K562 (cell line): ENCODE measurements around the gene NAGS. TPM values are rescaled to one million over a fixed set of nuclear protein-coding genes. Genes with fewer than 3 reads are reported as not detected.

Experiments
- CEBPB ChIP-seq: fragments of 450-650 bp; IDR thresholded peaks from 2 replicates; pipeline ENCODE4 v1.6.1; 2016; ENCODE audit warnings: missing genetic modification characterization, missing compliant biosample characterization
- NFIC ChIP-seq: fragments of 450-650 bp; IDR thresholded peaks from 2 replicates; pipeline ENCODE4 v1.6.1; 2017; ENCODE audit warnings: mild to moderate bottlenecking, inconsistent platforms
- SFPQ ChIP-seq: fragments of 200-400 bp; formaldehyde crosslinking; IDR thresholded peaks from 2 replicates; pipeline ENCODE4 v1.6.1; 2017; ENCODE audit warnings: mild to moderate bottlenecking, low read depth, low read length, moderate library complexity
- U2AF2 ChIP-seq: fragments of 200-400 bp; formaldehyde crosslinking; optimal IDR thresholded peaks from 2 replicates; pipeline ENCODE3; 2017; ENCODE audit warnings: low read depth, mild to moderate bottlenecking, low read length
- ZNF75A ChIP-seq: fragments of 450-650 bp; formaldehyde crosslinking; IDR thresholded peaks from 2 replicates; pipeline ENCODE4 v1.4.0; 2020; ENCODE audit warnings: mild to moderate bottlenecking
- polyA plus RNA-seq, 8 experiments: library from polyadenylated mRNA; depleted of rRNA in 4 of 8; stranded (reverse) in 5 of 8; unstranded in 3 of 8; fragments of >200 nt; fragmentation: Nextera tagmentation in 2 of 8; fragmentation: Illumina TruSeq in 1 of 8; extraction: Ambion mirVana in 2 of 8; extraction: Trizol in 1 of 8; gene quantifications; 2 replicates each; pipeline versions ENCODE4 v1.2.1 to v1.2.3, GENCODE V29; 2011 to 2014; ENCODE audit warnings: inconsistent platforms in 1 of 8, missing spikeins in 1 of 8
- total RNA-seq, 7 experiments: library from RNA; depleted of rRNA in 6 of 7; stranded (reverse); fragments of >200 nt in 6 of 7; fragmentation: Illumina TruSeq in 2 of 7; extraction: Trizol in 2 of 7; gene quantifications; 2 replicates each; pipeline versions ENCODE4 v1.2.1 to v1.2.3, GENCODE V29; 2011 to 2021; ENCODE audit warnings: low replicate concordance in 1 of 7
- TF ChIP-seq, protein P1 (sequence below): sonication (generic); formaldehyde crosslinking; IDR thresholded peaks from 2 replicates; pipeline ENCODE4 v1.4.0; 2020; ENCODE audit warnings: mild to moderate bottlenecking, missing genetic modification reagents

Gene NAGS
- total and polyA plus RNA-seq, 9 of the 15 experiments (the other 6 are each of a cell fraction or from before 2014, with no cell fraction given), result not detected

DNA sequence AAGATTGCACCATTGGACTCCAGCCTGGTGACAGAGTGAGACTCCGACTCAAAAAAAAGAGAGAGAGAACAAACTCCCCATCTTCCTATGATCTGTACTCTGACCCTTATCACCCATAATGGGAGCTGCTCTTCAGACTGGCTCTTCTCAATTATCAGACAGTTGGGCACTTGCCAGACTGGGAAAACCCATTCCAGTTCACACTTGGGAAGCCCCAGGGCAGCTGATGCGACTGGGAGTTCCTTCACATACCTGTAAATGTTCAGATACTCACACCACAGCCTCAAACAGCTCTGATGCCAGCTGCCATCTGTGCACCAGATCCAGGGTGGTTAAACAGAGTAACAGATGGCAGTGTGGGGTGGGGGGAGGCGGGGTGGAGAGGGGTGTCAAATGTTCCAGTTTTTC is 34.2 kb downstream of the NAGS start (continued):
- TF ChIP-seq SFPQ (no peak), NFIC (no peak), U2AF2 (no peak), ZNF75A (CRISPR knock-in tag) (no peak), CEBPB (no peak)
- TF ChIP-seq, protein P1, sequence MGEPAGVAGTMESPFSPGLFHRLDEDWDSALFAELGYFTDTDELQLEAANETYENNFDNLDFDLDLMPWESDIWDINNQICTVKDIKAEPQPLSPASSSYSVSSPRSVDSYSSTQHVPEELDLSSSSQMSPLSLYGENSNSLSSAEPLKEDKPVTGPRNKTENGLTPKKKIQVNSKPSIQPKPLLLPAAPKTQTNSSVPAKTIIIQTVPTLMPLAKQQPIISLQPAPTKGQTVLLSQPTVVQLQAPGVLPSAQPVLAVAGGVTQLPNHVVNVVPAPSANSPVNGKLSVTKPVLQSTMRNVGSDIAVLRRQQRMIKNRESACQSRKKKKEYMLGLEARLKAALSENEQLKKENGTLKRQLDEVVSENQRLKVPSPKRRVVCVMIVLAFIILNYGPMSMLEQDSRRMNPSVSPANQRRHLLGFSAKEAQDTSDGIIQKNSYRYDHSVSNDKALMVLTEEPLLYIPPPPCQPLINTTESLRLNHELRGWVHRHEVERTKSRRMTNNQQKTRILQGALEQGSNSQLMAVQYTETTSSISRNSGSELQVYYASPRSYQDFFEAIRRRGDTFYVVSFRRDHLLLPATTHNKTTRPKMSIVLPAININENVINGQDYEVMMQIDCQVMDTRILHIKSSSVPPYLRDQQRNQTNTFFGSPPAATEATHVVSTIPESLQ (CRISPR knock-in tag), result no peak
